Activated CD4-positive, alpha-beta memory T cell treated with anti-CD3 and anti-CD28 coated beads for 36 hours (primary cell): ENCODE data around the gene EFCAB11. TPM values are rescaled to one million over a fixed set of nuclear protein-coding genes. Genes with fewer than 3 reads are reported as not detected.
"Not testable (repeated sequence)": the region's sequence is repeated elsewhere in the genome, so short reads cannot be mapped to it uniquely, and the experiment has no call there.

Experiments
- CTCF ChIA-PET: fragments of 350-600 bp; sonication (Branson Sonifier 250); formaldehyde crosslinking; loops from one replicate; lab custom pipeline; 2021; ENCODE audit warnings: antibody characterized with exemption, inconsistent platforms; lab: Charles Lee
- POLR2A ChIA-PET: fragments of 350-600 bp; sonication (Branson Sonifier 250); formaldehyde crosslinking; loops from one replicate; lab custom pipeline; 2021; ENCODE audit warnings: antibody characterized with exemption; lab: Charles Lee
- DNase-seq: peaks from one replicate; pipeline ENCODE4 v3.0.0-alpha.2; 2020
- H3K27ac Mint-ChIP-seq: one replicate; pipeline ENCODE4 v1.8.0; 2021; ENCODE audit warnings: mixed read lengths
- H3K27me3 Mint-ChIP-seq: one replicate; pipeline ENCODE4 v1.8.0; 2021; ENCODE audit warnings: mixed read lengths
- H3K36me3 Mint-ChIP-seq: one replicate; pipeline ENCODE4 v1.8.0; 2021; ENCODE audit warnings: mixed read lengths
- H3K4me1 Mint-ChIP-seq: one replicate; pipeline ENCODE4 v1.8.0; 2021; ENCODE audit warnings: low read depth, mixed read lengths
- H3K4me3 Mint-ChIP-seq: one replicate; pipeline ENCODE4 v1.8.0; 2021; ENCODE audit warnings: mild to moderate bottlenecking, mixed read lengths
- H3K9me3 Mint-ChIP-seq: one replicate; pipeline ENCODE4 v1.8.0; 2021; ENCODE audit warnings: mixed read lengths
- intact Hi-C: fragments of 100-400 bp; cut with micrococcal nuclease; formaldehyde crosslinking; loops from one replicate; pipeline ENCODE4 v1.15.1; 2023
- total RNA-seq, 2 experiments: library from RNA; stranded (reverse); gene quantifications; one replicate each; pipeline ENCODE4 v1.2.3, GENCODE V29; 2021

Gene EFCAB11
- total RNA-seq, 2 experiments from 2014 or later: 10.6 to 10.8 TPM

GRCh38 chr14:89908712-89909450 is 45.6 kb downstream of the EFCAB11 start:
- no peak overlapping the region for H3K27ac Mint-ChIP-seq
- intact Hi-C loops: no loop called here
- H3K4me1 Mint-ChIP-seq: peaks cover 11% of the 10 kb centered on the region
- ChIA-PET CTCF (interaction anchor here (0.6 kb wide), 1 partner anchor 869 kb away, joined by 3 read pairs; no protein-coding TSS in a partner anchor), POLR2A (no interaction called here)
- H3K9me3 Mint-ChIP-seq: no peaks in the 10 kb centered on the region
- peaks cover 4% of the 10 kb centered on the region for H3K27me3 Mint-ChIP-seq
- H3K4me3 Mint-ChIP-seq: no peak overlapping the region
- H3K36me3 Mint-ChIP-seq: no peaks in the 10 kb centered on the region
- no peak for DNase-seq

DNA sequence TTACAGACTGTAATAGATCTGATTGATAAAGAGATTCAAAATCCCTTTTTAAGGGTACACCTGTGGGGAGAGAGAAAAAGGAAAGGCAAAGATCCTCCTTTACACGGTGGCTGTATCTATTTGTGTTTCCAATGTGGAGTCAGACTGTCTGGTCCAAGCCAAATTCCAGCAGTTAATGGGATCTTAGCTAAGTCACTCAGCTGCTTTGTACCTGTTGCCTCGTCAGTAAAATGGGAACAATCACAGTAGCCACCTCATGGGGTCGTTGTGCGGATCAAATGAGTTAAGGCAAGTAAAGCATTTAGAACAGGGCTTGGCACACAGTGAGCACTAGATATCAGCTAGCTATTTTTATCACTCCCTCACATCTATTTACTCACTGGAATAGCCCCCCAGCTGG is 46.9 kb downstream of the EFCAB11 start:
- no peak for DNase-seq
- ChIA-PET CTCF (interaction anchor here (0.6 to 1.2 kb wide), 3 partner anchors 328 to 881 kb away, joined by 3 read pairs; no protein-coding TSS in a partner anchor), POLR2A (no interaction called here)
- Mint-ChIP-seq H3K36me3 (no peaks in the 10 kb centered on the region), H3K4me1 (peaks cover 21% of the 10 kb centered on the region), H3K4me3 (no peak overlapping the region), H3K27ac (no peak overlapping the region), H3K9me3 (no peaks in the 10 kb centered on the region), H3K27me3 (peaks cover 4% of the 10 kb centered on the region)
- intact Hi-C loops: no loop called here

DNA sequence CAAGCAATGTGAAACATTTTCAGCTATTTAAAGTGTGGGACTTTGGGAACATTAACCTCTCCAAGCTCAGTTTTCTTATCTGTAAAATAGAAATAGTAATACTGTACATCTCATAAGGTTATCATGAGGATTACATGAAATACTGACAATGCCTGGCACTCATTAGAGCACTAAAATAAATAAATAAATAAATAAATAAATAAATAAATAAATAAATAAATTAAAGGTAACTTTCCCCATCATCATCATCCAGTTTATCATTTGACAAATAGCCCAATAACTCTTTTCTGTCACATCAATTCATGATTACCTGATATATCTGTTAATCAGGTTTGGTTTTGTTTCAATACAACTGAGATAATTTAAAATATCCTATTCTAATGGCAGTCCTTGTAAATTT is 48.5 kb downstream of the EFCAB11 start:
- CTCF ChIA-PET: interaction anchor here (0.7 to 1.5 kb wide), 2 partner anchors 9 to 225 kb away, joined by 4 to 5 read pairs; no protein-coding TSS in a partner anchor

DNA sequence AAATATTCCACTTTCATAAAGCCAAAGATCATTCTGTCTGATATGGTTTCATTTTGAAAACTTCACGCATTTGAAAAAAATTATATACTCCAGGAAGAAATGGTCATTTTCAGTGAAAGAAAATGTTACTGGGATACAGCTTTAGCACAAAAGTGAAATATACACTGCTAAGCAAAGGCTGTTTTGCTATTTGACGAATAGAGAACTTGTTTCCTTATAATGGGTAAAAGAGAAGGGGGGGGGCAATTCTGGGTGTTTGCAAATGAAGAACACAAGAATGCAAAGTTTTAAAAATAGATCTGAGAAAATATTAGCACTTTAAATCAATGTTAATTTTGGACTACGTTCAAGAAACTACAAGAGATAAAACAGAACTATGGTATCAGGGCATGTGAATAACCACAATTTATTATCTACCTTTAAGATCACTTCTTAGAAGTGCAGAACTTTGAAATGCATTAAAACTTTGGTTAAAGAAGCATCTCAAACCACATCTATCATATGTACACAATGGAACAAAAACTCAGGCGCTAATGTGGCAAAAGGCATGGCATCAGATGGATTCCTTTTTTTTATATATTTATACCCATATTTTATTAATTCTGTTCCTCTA is 51.1 kb downstream of the EFCAB11 start:
- Mint-ChIP-seq H3K36me3 (no peaks in the 10 kb centered on the region), H3K4me1 (peaks cover 21% of the 10 kb centered on the region), H3K9me3 (no peaks in the 10 kb centered on the region), H3K27ac (no peak overlapping the region), H3K4me3 (no peak overlapping the region), H3K27me3 (peaks cover 2% of the 10 kb centered on the region)
- POLR2A ChIA-PET: no interaction called here
- intact Hi-C loops: no loop called here
- CTCF ChIA-PET: interaction anchor here (1.3 to 1.6 kb wide), 2 partner anchors 10 to 12 kb away, joined by 4 read pairs; no protein-coding TSS in a partner anchor
- DNase-seq: no peak

More for the DNA sequence above, 48.5 kb downstream of the EFCAB11 start:
- Mint-ChIP-seq H3K9me3 (no peaks in the 10 kb centered on the region), H3K27ac (no peak overlapping the region), H3K4me3 (no peak overlapping the region), H3K4me1 (peaks cover 21% of the 10 kb centered on the region), H3K27me3 (peaks cover 4% of the 10 kb centered on the region), H3K36me3 (no peaks in the 10 kb centered on the region)
- intact Hi-C loops: no loop called here
- no peak for DNase-seq
- POLR2A ChIA-PET: no interaction called here

DNA sequence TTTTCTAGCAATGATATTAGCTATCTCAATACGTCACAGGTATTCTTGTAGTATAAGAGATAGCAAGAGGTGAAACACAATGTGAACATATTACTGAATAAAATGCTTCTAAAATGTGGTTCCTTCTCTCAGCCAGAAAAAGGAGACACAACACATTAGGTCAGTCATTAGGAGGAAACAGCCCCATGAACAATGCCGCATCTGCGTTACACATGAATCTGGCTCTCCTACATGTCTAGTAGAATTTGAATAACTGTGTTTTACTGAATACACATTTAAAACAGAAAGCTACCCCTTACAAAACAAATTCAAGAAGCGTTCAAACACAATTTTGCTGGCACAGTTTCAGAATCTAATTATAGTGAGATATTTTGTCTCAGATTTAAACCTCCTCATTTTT is 51.6 kb downstream of the EFCAB11 start:
- no peak overlapping the region for H3K27ac Mint-ChIP-seq
- H3K4me3 Mint-ChIP-seq: no peak overlapping the region
- CTCF ChIA-PET: interaction anchor here (1.3 to 1.6 kb wide), 2 partner anchors 10 to 12 kb away, joined by 4 read pairs; no protein-coding TSS in a partner anchor
- POLR2A ChIA-PET: no interaction called here
- no peaks in the 10 kb centered on the region for H3K36me3 Mint-ChIP-seq
- H3K9me3 Mint-ChIP-seq: no peaks in the 10 kb centered on the region
- intact Hi-C loops: no loop called here
- H3K4me1 Mint-ChIP-seq: peaks cover 21% of the 10 kb centered on the region
- peaks cover 2% of the 10 kb centered on the region for H3K27me3 Mint-ChIP-seq
- DNase-seq: no peak

DNA sequence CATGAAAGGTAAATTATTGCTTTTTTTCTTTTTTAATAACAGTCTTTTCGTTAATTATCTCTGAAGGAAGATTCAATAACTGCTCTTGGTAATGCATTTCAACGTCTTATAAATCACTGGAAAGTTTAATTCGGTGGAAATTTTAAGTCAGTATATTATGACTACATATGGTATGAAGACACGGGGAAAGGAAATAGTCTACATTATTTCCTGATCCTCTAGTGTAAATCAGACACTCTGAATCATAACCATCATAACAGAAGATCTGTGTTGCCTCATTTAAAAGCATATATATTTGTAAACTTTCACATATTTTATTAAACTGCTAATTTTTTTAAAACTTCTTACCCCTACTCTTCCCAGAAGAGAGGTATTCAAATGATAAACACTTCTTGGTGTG is 53.7 kb downstream of the EFCAB11 start:
- Mint-ChIP-seq H3K27ac (no peak overlapping the region), H3K9me3 (no peaks in the 10 kb centered on the region), H3K4me1 (peaks cover 21% of the 10 kb centered on the region), H3K27me3 (peaks cover 2% of the 10 kb centered on the region), H3K36me3 (no peaks in the 10 kb centered on the region), H3K4me3 (no peak overlapping the region)
- intact Hi-C loops: loop anchor here (1.0 kb wide), 1 partner anchor 861 kb away; no protein-coding TSS in a partner anchor
- DNase-seq: no peak
- ChIA-PET POLR2A (no interaction called here), CTCF (interaction anchor here (0.7 to 2.5 kb wide), 4 partner anchors 61 to 872 kb away, joined by 3 to 7 read pairs (median 3); no protein-coding TSS in a partner anchor)

GRCh38 chr14:89899917-89900663 is 54.4 kb downstream of the EFCAB11 start:
- H3K27me3 Mint-ChIP-seq: peaks cover 2% of the 10 kb centered on the region
- H3K4me3 Mint-ChIP-seq: no peak overlapping the region
- intact Hi-C loops: loop anchor here (1.0 kb wide), 1 partner anchor 860 kb away; no protein-coding TSS in a partner anchor
- POLR2A ChIA-PET: no interaction called here
- no peak overlapping the region for H3K27ac Mint-ChIP-seq
- peaks cover 14% of the 10 kb centered on the region for H3K4me1 Mint-ChIP-seq
- no peaks in the 10 kb centered on the region for H3K9me3 Mint-ChIP-seq
- H3K36me3 Mint-ChIP-seq: no peaks in the 10 kb centered on the region
- CTCF ChIA-PET: interaction anchor here (0.7 to 2.5 kb wide), 4 partner anchors 61 to 872 kb away, joined by 3 to 7 read pairs (median 3); no protein-coding TSS in a partner anchor
- no peak for DNase-seq

- Mint-ChIP-seq H3K4me1 (peaks cover 13% of the 10 kb centered on the region), H3K27me3 (peaks cover 2% of the 10 kb centered on the region), H3K9me3 (no peaks in the 10 kb centered on the region), H3K4me3 (no peak overlapping the region), H3K36me3 (no peaks in the 10 kb centered on the region), H3K27ac (no peak overlapping the region)
- CTCF ChIA-PET: interaction anchor here (1.6 to 2.5 kb wide), 2 partner anchors 133 to 871 kb away, joined by 3 to 7 read pairs; no protein-coding TSS in a partner anchor
- intact Hi-C loops: no loop called here
- DNase-seq: no peak
- POLR2A ChIA-PET: no interaction called here
Measured at GRCh38 chr14:89899291-89899690, 55.2 kb downstream of the EFCAB11 start.

- H3K27ac Mint-ChIP-seq, H3K36me3 Mint-ChIP-seq, CTCF ChIA-PET, intact Hi-C loops, H3K4me3 Mint-ChIP-seq, H3K4me1 Mint-ChIP-seq, H3K9me3 Mint-ChIP-seq, POLR2A ChIA-PET, DNase-seq, H3K27me3 Mint-ChIP-seq: not testable (repeated sequence)
Measured at GRCh38 chr14:89893388-89893787, 61.1 kb downstream of the EFCAB11 start.

GRCh38 chr14:89892953-89893352 is 61.6 kb downstream of the EFCAB11 start:
- DNase-seq: no peak
- CTCF ChIA-PET: no interaction called here
- Mint-ChIP-seq H3K9me3 (peaks cover 7% of the 10 kb centered on the region), H3K36me3 (peaks cover 2% of the 10 kb centered on the region), H3K27ac (no peak overlapping the region), H3K4me1 (no peaks in the 10 kb centered on the region), H3K4me3 (no peak overlapping the region), H3K27me3 (no peaks in the 10 kb centered on the region)
- intact Hi-C loops: no loop called here
- POLR2A ChIA-PET: no interaction called here

- CTCF ChIA-PET, H3K36me3 Mint-ChIP-seq, intact Hi-C loops, H3K4me3 Mint-ChIP-seq, POLR2A ChIA-PET, H3K27me3 Mint-ChIP-seq, DNase-seq, H3K9me3 Mint-ChIP-seq, H3K27ac Mint-ChIP-seq, H3K4me1 Mint-ChIP-seq: not testable (repeated sequence)
Measured at GRCh38 chr14:89891721-89892120, 62.8 kb downstream of the EFCAB11 start.

DNA sequence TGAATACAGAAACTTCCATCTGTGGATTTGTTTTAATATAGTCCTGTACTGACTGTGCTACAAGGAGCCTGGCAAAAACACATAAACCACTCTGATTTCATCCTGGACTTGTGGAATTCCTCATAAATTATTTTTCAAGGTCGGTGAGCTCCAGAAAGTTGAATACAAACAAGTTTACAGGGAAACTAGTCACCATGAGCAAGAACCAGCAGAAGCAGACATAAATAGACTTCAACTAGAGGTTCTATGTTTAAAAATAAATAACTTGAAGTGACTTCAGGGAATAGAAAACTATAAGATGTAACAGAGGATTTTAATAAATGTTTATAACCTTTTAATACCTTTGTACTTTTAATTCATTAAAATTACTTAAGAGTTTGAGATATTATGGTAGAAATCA is 63.5 kb downstream of the EFCAB11 start:
- Mint-ChIP-seq H3K4me1 (no peaks in the 10 kb centered on the region), H3K4me3 (no peak overlapping the region), H3K27me3 (no peaks in the 10 kb centered on the region), H3K36me3 (peaks cover 2% of the 10 kb centered on the region), H3K9me3 (peaks cover 7% of the 10 kb centered on the region), H3K27ac (no peak overlapping the region)
- ChIA-PET CTCF (no interaction called here), POLR2A (no interaction called here)
- intact Hi-C loops: no loop called here
- DNase-seq: no peak
